NCI-H1417 (cell line): Measurements from ENCODE around the gene PRSS57.

Experiments used
- DNase-seq, 3 experiments: peaks; one replicate each; lab custom pipeline; 2025; lab: John Stamatoyannopoulos, UW

The PRSS57 gene

DNA sequence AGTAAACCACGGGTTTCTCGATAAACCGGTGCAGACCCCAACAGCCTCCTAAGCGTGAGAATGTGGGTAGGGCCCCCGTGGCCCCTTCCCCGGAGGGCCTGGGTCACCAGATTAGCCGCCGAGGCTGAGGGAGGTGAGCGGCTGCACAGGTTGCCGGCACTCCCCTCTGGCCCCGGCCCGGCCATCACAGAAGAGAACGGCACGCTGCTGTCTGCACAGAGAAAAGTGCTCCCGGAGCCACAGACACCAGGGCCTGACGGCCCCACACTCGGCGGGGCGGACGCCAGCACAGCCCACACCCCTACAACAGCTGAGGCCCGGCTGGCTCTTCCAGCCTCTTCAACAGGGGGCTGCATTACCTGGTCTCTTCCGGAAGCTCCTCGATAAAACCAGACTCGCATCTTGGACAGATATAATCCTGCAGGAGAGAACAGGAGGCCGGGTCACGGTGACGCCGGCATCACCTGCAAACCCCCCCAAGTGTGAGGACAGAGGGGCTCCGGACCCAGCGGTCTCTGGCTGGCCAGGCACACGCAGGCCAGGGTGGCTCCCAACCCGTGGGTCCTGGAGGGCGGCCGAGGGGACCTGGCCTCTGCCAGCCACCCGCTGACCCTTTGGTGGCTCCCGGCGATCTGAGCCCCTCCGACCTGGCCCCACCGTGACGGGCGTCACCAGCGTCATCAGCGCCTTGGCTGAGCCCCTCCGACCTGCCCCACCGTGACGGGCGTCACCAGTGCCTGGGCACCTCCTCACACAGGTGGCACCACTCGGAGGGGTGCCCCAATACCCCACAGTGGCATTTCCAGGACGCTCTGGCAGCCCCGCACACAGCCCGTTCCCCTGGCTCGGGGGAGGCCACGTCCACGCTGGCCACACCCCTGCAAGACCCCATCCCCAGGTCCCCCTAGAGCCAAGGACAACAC lies 42.5 kb downstream of the PRSS57 start:
- DNase-seq, result no peak

DNA sequence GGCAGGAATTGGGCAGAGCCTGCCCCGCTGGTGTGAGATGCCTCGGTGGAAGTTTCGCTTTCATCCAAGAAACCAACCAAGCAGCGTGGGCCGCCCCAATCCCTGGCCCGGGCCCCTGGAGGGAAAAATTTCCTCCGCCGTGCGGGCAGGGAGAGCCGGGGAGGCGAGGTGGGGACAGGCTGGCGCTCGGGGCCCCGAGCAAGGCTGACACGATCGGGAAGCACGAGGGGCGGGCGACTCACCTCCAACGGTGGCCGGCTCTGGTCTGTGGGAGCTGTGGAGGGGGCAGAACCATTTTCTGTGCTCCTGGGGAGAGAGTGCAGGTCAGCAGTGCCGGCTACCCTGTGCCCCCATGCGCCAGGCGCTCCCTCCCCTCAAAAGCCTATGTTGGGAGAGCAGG lies 43.3 kb downstream of the PRSS57 start:
- no peak for DNase-seq

DNA sequence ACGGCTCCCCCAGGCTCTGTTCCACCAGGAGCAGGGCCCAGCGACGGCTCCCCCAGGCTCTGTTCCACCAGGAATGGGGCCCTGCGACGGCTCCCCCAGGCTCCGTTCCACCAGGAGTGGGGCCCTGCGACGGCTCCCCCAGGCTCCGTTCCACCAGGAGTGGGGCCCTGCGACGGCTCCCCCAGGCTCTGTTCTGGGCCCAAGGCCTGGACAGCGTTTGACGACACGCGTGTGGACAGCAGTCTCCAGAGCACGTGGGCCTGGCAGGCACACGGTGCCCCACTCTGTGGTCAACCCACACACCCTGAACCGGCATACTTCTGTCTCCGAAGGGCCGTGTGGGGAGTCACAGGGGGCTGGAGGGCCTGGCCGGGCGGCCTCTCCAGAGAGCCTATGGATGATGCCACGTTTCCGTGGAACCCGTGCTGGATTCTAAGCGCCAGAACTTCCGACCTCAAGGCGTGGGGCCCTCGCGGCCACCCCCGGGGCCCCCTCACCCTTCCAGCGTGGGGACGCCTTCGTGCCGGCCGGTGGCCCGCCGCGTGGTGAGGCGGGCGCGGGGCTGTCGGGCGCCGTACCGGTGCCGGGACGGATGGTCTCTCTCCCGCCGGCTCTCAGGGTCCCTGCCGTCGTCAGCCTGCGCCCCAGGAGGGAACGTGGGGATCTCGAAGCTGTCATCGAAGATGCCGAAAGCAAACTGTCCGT lies 44.0 kb downstream of the PRSS57 start:
- no peak for DNase-seq

DNA sequence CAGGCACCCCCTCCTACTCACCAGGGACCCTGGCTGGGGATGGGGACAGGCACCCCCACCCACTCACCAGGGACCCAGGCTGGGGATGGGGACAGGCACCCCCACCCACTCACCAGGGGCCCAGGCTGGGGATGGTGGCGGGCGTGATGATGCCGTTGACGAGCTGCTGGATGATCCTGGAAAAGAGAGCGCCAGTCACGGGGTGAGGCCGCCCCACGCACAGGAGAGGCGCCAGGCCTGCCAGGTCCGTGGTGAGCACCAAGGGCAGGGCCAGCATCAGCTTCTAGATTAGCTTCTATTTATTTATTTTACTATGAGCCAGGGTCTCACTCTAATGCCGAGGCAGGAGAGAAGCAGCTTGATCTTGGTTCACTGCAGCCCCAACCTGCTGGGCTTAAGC lies 45.1 kb downstream of the PRSS57 start:
- no peak for DNase-seq

DNA sequence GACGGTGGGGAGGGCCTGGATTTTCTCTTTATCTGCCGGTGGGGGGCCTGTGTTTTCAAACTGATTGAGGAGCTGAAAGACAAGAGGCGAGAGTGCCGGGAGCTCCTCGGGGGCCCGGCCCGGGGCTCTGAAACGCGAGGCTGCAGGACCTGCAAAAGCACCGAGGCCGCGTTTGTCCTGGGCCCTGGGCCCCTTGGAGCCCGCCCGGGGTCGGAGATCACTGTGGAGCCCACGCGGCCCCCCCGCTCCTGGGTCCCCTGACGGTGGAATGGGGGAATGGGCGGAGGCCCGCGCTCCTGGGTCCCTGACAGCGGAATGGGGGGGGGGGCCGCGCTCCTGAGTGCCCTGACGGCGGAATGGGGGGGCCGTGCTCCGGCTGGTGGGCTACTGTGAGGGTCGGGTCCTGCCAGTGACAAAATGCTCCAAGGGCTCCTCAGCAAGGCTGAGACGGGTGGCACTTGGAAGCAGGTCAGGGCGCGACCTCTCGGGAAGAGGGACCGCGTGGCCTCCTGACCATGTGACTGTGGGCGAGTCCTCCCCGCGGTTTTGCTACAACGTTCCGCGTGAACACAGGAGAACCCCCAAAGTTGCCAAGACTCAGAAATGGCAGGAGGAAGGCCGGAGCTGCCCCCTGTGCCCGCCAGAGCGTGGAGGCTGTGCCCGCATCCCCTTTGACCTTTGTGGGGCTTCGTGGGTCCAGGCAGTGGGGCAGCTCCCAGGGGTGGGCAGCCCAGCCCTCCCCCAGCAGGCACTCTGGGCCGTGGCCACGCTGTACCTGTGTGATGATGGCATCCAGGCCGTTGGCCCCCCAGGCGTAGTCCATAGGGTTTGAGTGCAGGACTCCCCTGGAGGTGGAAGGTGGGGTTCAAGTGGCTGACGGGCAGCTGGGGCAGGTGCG lies 46.1 kb downstream of the PRSS57 start:
- DNase-seq, result no peak

DNA sequence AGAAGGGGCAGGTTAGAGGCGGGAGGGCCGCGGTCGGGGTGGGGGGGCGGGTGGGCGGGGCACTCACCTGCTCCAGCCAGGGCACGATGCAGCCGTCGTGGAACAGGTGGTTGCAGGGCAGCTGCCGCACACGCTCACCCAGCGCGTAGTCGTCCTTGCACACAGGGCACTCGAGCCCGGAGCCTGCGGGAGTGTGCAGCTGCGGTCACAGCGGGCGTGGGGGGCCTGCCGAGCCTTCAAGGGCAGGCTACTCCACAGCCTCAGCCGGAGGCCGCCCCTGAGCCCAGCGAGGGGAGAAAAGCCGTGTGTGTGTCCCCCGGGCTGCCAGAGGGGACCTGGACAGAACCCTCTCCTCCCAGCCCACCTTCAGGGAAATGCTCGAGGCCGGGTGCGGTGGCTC lies 46.9 kb downstream of the PRSS57 start:
- no peak for DNase-seq

DNA sequence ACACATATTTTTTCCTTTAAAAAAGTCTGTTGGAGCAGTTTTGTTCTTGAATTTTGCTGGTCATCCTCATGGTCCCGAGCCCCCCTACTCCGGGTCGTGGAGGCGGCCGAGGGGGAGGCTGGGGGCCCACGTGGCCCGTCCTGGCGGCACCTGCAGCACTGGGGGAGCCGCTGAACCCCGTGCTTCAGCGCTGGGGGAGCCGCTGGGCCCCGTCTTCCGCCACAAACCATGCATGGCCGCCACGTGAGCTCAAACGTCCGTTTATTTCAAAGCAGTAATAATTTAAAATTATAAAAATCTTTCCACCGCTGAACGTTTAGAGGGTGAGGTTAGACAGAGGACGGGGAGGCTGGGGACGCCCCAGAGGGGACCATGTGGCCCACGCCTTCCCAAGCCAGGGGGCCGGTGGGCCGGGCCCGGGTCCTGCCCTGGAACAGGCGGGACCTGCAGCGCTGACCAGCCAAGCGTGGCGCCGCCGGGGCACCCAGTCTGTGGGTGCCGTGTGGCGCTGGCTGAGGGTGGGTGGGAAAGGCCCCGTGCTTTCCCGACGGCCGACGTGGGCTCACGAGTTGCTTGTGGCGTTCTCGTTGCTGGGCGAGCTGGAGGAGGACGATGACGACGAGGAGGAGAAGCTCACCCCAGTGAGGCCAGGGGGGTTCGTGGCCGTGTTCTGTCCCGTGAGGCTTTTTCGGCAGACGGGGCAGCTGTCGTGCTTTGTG lies 47.5 kb downstream of the PRSS57 start:
- no peak for DNase-seq

DNA sequence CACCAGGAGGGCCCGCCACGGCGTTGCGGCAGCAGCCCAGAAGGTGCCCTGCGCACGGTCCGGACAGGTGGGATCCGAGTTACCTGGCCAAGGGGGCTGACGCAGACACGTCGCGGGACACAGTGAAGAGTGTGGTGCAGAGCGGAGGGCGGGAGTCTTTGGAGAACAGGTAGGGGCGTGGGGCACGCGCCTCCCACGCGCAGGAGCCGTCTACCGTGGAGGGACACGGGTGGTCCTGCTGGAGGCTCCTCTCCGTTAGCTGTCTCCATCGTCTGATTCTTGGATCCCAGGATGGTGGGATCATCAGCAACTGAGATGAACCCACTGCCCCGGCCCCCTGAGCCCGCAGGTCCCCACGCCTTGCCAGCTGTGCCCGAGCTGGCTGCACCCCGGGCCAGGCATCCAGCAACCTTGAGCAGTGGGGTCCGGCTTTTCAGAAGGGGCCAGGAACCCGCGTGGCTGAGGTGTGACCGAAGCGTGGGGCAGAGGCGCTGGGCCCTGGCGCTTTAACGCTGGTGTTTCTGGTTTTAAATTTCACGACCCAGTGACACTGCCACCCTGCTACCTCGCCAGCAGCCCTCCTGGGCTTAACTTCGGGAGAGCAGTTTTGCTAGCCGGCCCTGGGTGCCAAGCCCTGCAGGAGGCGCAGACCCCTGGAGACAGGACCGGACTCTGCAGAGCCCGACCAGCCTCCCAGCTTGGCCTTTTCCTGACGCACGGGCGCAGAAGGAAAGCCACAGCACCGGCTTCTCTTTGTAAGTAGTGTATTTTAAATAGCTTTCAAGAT lies 48.3 kb downstream of the PRSS57 start:
- no peak for DNase-seq

DNA sequence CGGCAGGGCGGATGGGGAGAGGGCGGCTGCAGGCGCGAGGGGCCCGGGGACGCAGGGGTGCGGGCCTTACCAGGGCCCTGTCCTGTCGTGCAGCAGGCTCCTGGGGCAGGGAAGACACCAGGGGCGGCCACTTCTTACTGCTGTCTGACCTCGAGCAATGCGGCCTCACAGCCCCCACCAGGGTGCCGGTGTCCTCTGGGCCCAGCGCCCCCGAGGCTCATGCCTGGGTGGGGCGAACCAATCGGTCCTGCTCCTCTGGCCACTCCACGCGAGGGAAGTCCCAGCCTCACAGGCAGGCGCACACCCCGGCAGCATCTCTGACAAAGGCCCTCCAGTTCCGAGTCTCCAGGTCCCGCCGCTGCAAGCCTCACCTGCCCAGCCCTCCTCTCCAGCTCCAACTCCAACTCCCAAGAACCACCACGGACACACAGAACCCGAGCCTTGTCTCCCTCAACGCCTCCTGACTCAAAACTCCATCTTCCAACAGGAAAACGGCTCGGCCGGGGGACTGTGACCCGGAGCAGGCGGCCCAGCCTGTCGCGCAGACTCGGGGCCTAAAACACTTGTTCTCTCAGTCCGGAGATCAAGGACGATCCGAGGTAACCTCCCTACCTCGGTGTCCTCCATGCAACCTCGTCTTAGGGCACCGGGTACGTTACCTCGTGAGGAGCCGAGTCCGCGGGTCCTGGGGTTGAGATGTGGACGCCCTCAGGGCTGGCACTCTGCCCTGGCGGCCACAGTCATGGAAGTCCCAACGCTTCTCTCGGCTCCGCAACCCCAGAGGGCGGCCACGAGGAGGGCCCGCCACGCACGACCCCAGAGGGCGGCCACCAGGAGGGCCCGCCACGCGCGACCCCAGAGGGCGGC lies 49.1 kb downstream of the PRSS57 start:
- DNase-seq, result no peak

DNA sequence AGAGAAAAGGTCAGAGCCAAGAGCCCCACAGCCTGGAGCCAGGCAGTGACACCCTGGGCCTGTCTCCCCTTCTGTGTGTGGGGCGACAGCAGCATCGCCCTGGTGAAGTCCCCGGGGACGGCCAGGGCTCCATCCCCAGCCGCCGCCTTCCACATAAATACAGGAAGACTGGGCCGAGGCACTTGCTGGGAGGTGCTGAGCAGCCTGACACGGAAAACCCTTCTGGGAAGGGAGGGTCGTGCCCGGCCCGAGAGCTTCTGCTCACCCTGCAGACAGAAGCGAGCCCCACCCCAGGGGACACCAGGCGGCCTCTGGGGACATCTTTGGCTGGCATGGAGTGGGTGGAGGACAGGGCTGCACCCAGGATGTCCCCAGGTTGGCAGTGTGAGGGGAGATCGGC lies 50.5 kb downstream of the PRSS57 start:
- no peak for DNase-seq

DNA sequence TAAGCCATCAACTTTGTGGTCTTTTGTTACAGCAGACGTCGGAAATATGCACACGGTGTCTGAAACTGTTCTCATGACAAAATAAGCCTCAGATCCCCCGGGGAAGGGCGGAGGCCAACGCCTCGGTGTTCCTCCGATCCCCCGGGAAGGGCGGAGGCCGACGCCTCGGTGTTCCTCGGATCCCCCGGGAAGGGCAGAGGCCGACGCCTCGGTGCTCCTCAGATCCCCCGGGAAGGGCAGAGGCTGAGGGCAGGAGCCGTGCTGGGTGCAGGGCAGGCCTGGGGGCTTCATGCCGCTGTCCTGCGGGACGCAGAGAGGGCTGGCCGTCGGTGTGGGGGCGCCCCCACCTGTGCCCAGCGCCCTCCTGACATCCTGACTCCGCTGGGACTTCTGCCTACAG lies 50.9 kb downstream of the PRSS57 start:
- DNase-seq, result no peak

DNA sequence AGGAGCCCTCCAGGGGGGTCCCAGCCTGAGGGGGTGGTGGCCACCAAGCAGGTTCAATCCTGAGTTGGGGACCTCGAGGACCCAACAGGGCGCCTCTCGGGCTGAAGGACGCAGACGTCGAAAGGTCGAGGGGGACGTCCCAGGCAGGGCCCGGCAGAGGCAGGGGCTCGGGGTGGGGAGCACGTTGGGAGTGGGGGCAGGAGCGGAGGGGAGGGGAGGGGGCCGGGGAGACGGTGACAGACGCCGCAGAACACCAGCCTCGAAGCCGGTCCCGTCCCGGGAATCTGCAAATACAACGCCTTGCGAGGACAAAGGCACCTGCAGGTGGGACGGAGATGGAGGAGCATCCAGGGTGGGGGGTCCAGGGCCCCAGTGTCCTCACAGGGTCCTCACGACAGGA lies 51.5 kb downstream of the PRSS57 start:
- no peak for DNase-seq

DNA sequence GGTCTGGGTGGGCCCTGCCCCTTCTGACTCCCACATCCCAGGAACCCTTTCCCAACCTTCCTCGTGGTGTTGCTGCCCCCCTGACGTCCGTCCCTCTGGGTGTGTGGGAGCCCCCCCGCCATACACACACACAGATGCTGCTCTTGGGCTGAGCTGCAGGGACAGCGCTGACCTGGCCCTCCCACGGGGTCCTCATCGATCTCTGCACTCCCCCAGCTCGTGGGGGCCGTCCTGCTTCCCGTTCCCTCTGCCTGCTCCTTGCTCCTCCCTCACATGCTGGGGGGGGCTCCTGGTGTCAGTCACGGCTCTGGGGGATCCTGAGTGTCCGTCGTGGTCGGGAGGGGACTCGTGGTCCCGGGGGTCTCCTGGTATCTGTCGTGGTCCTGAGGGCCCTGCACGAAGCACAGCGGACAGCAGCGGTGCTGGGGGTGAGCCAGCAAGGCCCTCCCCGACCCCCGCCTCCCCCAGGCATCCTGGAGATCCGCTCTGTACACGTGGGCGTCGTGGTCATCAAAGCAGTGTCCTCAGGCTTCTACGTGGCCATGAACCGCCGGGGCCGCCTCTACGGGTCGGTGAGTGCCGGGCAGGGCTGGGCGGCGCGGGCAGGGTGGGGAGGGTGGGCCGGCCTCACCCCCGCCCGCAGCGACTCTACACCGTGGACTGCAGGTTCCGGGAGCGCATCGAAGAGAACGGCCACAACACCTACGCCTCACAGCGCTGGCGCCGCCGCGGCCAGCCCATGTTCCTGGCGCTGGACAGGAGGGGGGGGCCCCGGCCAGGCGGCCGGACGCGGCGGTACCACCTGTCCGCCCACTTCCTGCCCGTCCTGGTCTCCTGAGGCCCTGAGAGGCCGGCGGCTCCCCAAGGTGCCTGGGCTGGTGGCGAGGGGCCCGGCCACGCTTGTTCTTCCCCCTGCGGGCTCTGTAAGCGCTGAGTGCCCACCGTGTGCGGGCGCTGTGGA lies 52.2 kb downstream of the PRSS57 start:
- no peak for DNase-seq

DNA sequence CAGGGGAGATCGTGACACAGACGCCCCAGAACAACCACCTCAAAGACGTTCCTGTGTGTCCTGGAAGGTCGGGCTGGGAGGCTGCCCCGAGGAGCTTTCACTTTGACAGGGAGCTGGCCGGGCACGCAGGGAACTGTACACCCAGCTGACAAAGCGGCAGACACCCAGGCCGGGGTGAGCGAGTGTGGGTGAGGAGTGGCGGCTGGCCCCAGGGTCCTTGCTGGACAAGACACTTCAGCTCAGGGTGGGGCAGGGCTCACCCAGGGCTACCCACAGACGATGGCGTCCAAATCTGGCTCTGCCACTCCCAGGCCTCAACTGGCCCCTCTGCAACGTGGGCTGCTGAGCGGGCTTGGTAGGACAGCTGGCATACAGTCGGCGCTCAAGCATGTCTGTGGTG lies 53.5 kb downstream of the PRSS57 start:
- no peak for DNase-seq

DNA sequence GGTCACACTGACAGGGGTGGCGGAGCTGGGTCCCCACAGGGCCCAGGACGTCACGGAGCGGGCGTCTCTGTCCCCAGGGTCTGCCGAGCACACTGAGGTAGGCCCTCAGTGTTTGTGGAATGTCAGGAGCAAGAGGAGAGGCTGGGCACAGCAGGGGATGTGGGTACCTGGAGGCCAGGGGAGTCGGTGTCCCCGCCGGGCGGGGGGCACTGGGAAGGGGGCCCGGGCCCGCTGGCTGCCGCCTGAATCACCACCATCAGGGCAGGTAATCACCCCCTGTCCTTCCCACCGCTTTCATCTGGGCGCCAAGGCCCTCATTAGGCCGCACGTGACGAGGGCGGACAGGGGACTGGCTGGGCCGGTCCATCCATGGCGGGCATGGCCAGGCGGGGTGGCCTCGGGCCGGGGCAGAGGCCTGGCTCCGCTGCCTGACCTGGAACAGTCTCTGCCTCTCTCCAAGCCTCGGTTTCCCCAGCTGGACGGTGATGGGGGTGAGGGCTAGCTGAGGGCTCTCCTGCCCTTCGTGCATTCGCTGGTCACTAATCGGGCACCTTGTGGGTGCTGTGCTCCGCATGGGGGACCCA lies 54.6 kb downstream of the PRSS57 start:
- no peak for DNase-seq

DNA sequence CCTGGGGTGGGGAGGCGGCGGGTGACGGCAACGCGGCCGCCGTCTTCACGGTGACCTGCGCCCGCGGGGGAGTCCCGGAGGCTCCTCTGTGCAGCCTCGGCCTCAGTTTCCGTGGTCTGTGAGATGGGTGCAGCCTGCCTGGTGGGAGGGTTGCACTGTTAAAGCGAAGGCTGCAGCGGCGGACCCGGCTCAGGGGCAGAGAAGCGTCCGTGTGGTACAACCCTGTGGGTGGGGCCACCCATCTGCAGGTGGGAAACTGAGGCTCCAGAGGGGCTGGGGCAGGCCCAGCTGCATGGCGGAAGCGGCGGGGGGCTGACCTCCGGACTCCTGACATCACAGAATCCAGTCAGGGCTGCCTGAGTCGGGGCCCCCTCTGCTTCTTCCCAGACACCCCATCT lies 55.1 kb downstream of the PRSS57 start:
- DNase-seq, result no peak

DNA sequence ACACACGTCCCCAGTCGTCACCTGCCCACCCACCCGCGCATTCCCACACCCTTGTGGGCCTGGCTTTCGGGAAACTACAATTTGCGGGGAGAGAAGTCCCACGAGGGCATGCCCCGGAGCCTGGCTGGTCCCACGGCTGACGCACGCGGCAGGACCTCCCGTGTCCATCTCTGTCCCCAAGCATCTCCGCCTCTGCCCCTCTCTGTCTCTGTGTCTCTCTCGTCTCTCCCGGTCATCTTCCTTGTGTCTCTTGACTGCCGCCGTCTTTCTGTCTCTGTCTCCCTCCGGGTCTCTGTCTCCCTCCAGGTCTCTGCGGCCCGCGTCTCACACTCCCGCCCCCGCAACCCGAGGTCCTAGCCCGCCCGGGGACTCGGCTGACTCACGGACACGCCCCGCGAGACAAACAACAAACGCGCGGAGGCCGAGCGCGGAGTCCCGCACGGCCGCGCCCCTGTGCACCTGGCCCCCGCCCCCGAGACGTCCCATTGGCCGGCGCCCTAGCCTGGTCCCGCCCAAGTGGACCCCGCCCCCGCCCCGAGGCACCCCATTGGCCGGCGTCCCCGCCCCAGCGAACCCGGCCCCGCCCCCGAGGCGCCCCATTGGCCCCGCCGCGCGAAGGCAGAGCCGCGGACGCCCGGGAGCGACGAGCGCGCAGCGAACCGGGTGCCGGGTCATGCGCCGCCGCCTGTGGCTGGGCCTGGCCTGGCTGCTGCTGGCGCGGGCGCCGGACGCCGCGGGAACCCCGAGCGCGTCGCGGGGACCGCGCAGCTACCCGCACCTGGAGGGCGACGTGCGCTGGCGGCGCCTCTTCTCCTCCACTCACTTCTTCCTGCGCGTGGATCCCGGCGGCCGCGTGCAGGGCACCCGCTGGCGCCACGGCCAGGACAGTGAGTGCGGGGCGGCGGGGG lies 55.7 kb downstream of the PRSS57 start, which contains the start of gene FGF22:
Gene FGF22, plus strand, starts transcription at position 627 of the 908 bp plus-strand sequence. Its CDS starts 47 bp downstream, at position 674.
- peak; percentile 91 to 96 (median 95) for DNase-seq
